Duodenal mucosa (tissue), 2 donors: ENCODE measurements around the gene DIAPH3.
"Not testable (repeated sequence)": the region's sequence is repeated elsewhere in the genome, so short reads cannot be mapped to it uniquely, and the experiment has no call there.

Experiments used
- H3K27ac ChIP-seq: one replicate; pipeline ENCODE4 v1.7.0; 2013; ENCODE audit warnings: low read depth, low read length
- H3K27me3 ChIP-seq, 2 donors: one replicate each; pipeline ENCODE4 v1.7.0; 2013; ENCODE audit warnings: low read length in 2 of 2, control low read depth in 1 of 2; ENCODE audit not compliant: insufficient read depth in 2 of 2, control insufficient read depth in 1 of 2
- H3K36me3 ChIP-seq, 2 donors: one replicate each; pipeline ENCODE4 v1.7.0; 2013; ENCODE audit warnings: low read length in 2 of 2, control low read depth in 1 of 2; ENCODE audit not compliant: insufficient read depth in 2 of 2, control insufficient read depth in 1 of 2
- H3K4me1 ChIP-seq, 2 donors: one replicate each; pipeline ENCODE4 v1.7.0; 2013; ENCODE audit warnings: low read length in 2 of 2, control low read depth in 1 of 2; ENCODE audit not compliant: insufficient read depth in 2 of 2, control insufficient read depth in 1 of 2
- H3K4me3 ChIP-seq, 2 donors: one replicate each; pipeline ENCODE4 v1.7.0; 2013; ENCODE audit warnings: low read length in 2 of 2, low read depth in 1 of 2
- H3K9ac ChIP-seq, 2 donors: one replicate each; pipeline ENCODE4 v1.7.0; 2013; ENCODE audit warnings: low read length in 2 of 2, low read depth in 1 of 2
- H3K9me3 ChIP-seq, 2 donors: one replicate each; pipeline ENCODE4 v1.7.0; 2013; ENCODE audit warnings: low read length in 2 of 2, control low read depth in 1 of 2; ENCODE audit not compliant: control insufficient read depth in 1 of 2

The DIAPH3 gene

GRCh38 chr13:60095300-60095699, 68.4 kb downstream of the DIAPH3 start:
- H3K4me3 ChIP-seq: no peak overlapping the region
- H3K27me3 ChIP-seq: no peaks in the 10 kb centered on the region
- no peak overlapping the region for H3K9ac ChIP-seq
- no peaks in the 10 kb centered on the region for H3K36me3 ChIP-seq
- no peaks in the 10 kb centered on the region for H3K9me3 ChIP-seq
- no peak overlapping the region for H3K27ac ChIP-seq
- H3K4me1 ChIP-seq: peaks cover 0 to 3% of the 10 kb centered on the region in 2 donors

DNA sequence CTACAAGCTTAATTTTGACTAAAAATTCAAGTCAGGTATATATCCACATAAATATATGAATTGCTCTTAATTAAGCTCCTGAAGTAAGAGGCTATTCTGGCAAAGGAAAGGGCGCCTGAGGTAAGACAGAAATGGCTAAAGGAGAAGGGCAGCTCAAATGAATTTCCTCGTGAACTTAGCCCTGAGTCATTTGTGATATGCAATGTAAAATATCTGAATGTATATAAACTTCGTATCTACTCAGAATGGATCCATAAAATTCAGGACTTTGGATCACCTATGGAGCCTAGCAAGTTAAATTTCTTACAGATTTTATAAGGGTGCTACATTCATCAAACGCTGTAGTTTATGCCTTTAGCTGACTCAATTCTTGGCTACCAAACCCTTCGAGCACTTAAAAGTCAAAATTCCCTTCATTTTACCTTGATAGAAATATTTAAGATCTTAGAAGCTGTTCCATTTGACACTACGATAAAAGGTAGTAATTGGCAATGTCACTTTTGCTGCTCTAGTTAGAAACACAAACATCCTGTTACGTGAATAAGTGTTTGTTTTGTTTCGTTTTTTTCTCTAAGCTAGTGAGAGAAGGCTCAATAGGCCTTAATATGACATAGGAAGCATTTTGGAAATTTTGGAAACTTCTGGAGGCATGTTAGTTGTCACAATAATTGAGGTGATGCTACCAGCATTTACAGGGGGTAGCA, 69.2 kb downstream of the DIAPH3 start:
- Histone ChIP-seq H3K9me3 (no peaks in the 10 kb centered on the region), H3K9ac (no peak overlapping the region), H3K27me3 (no peaks in the 10 kb centered on the region), H3K4me1 (peaks cover 0 to 3% of the 10 kb centered on the region in 2 donors), H3K27ac (no peak overlapping the region), H3K4me3 (no peak overlapping the region), H3K36me3 (no peaks in the 10 kb centered on the region)

DNA sequence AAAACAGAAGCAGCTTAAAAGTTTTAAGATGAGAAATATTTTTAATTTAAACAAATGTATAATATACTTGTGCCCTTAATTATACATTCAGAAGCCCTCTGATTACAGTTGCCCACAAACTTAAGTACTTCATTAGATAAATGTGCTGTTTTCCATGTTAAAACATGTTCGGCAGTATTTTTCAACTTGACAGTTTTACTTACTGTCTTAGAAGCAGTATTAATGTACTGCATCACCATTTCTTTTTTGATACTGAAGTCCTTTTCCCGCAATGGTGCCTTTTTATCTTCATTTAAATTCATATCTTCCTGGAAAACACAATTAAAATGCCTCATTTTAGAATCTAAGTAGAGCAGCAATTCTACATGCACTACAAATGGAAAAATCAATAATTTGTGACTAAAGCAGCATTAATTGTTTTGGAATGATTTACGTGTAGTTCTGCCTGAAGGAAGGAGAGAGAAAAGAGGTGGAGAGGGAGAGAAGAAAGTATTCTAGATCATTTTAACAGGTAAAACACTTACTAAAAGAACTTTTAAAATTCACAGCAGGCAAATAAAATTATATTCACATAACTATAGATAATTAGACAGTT, 70.2 kb downstream of the DIAPH3 start:
- peaks cover 0 to 3% of the 10 kb centered on the region in 2 donors for H3K4me1 ChIP-seq
- H3K4me3 ChIP-seq: no peak overlapping the region
- H3K27ac ChIP-seq: no peak overlapping the region
- no peaks in the 10 kb centered on the region for H3K36me3 ChIP-seq
- H3K27me3 ChIP-seq: no peaks in the 10 kb centered on the region
- H3K9me3 ChIP-seq: no peaks in the 10 kb centered on the region
- H3K9ac ChIP-seq: no peak overlapping the region

- peaks cover 0 to 3% of the 10 kb centered on the region in 2 donors for H3K4me1 ChIP-seq
- H3K9ac ChIP-seq: no peak overlapping the region
- no peaks in the 10 kb centered on the region for H3K27me3 ChIP-seq
- no peak overlapping the region for H3K27ac ChIP-seq
- H3K9me3 ChIP-seq: no peaks in the 10 kb centered on the region
- H3K4me3 ChIP-seq: no peak overlapping the region
- H3K36me3 ChIP-seq: no peaks in the 10 kb centered on the region
These were observed 72.2 kb downstream of the DIAPH3 start for GRCh38 chr13:60091573-60091972.

GRCh38 chr13:60090574-60090973, 73.2 kb downstream of the DIAPH3 start:
- H3K27me3 ChIP-seq: no peaks in the 10 kb centered on the region
- no peak overlapping the region for H3K27ac ChIP-seq
- peaks cover 0 to 3% of the 10 kb centered on the region in 2 donors for H3K4me1 ChIP-seq
- H3K4me3 ChIP-seq: no peak overlapping the region
- no peaks in the 10 kb centered on the region for H3K9me3 ChIP-seq
- H3K9ac ChIP-seq: no peak overlapping the region
- H3K36me3 ChIP-seq: no peaks in the 10 kb centered on the region

DNA sequence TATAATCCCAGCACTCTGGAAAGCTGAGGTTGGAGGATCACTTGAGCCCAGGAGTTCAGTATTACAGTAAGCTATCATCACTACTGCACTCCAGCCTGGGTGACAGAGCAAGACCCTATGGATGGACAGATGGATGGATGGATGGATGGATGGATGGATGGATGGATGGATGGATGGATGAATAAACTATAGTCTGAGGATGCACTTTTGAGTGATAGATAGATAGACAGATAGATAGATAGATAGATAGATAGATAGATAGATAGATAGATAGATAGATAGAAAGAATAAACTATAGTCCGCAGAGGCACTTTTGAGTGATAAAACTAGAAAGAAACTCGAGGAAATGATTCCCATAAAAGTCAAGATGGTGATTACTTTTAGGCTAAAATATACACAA, 79.9 kb downstream of the DIAPH3 start:
- H3K36me3 ChIP-seq, H3K27me3 ChIP-seq, H3K9ac ChIP-seq, H3K27ac ChIP-seq, H3K9me3 ChIP-seq, H3K4me3 ChIP-seq, H3K4me1 ChIP-seq: not testable (repeated sequence)

- H3K9me3 ChIP-seq: no peaks in the 10 kb centered on the region
- H3K27ac ChIP-seq: no peak overlapping the region
- H3K4me3 ChIP-seq: no peak overlapping the region
- H3K36me3 ChIP-seq: no peaks in the 10 kb centered on the region
- H3K9ac ChIP-seq: no peak overlapping the region
- H3K27me3 ChIP-seq: no peaks in the 10 kb centered on the region
- H3K4me1 ChIP-seq: no peaks in the 10 kb centered on the region
These were observed 82.9 kb downstream of the DIAPH3 start for GRCh38 chr13:60080850-60081249.

DNA sequence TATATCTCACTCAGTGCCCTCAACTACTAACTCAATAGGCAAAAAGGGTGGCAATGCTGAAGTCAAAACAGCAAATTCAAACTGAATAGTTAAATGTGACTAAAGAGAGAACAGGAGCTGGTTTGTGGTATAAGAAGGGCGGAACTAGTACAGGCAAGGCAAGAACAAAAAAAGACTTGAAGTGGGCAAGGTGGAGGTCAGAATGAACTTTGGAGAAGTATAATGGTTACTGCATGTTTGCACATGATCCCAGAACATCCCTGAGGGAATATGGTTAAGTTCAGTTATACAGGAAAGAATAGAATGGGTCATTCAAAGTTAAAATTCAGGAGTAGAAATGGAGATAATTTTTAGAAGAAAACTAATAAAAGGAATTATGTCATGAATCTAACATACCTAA, 85.5 kb downstream of the DIAPH3 start:
- Histone ChIP-seq H3K36me3 (no peaks in the 10 kb centered on the region), H3K9me3 (no peaks in the 10 kb centered on the region), H3K27ac (no peak overlapping the region), H3K9ac (no peak overlapping the region), H3K27me3 (no peaks in the 10 kb centered on the region), H3K4me3 (no peak overlapping the region), H3K4me1 (no peaks in the 10 kb centered on the region)

- H3K4me3 ChIP-seq: no peak overlapping the region
- H3K4me1 ChIP-seq: no peaks in the 10 kb centered on the region
- H3K36me3 ChIP-seq: no peaks in the 10 kb centered on the region
- H3K9ac ChIP-seq: no peak overlapping the region
- H3K27me3 ChIP-seq: no peaks in the 10 kb centered on the region
- H3K9me3 ChIP-seq: no peaks in the 10 kb centered on the region
- H3K27ac ChIP-seq: no peak overlapping the region
These were observed 87.9 kb downstream of the DIAPH3 start for GRCh38 chr13:60075850-60076249.

- Histone ChIP-seq H3K27ac (no peak overlapping the region), H3K27me3 (no peaks in the 10 kb centered on the region), H3K36me3 (no peaks in the 10 kb centered on the region), H3K4me3 (no peak overlapping the region), H3K4me1 (no peaks in the 10 kb centered on the region), H3K9ac (no peak overlapping the region), H3K9me3 (no peaks in the 10 kb centered on the region)
These were observed 89.3 kb downstream of the DIAPH3 start for GRCh38 chr13:60074397-60074796.
